Mesendoderm (in vitro differentiated cells): ENCODE results near the gene RPL35.

Experiments
- DNase-seq: peaks from one replicate; pipeline ENCODE4 v3.0.0; 2013
- H2AK5ac ChIP-seq: 2 replicates; pipeline ENCODE4 v1.6.1; 2013; ENCODE audit warnings: low read length, inconsistent platforms
- H2BK120ac ChIP-seq: 2 replicates; pipeline ENCODE4 v1.6.1; 2013; ENCODE audit warnings: low read depth, mild to moderate bottlenecking, low read length, moderate library complexity, mixed read lengths
- H2BK15ac ChIP-seq: replicated peaks from 2 replicates; pipeline ENCODE4 v1.6.1; 2013; ENCODE audit warnings: low read depth, mild to moderate bottlenecking, moderate library complexity
- H2BK5ac ChIP-seq: 2 replicates; pipeline ENCODE4 v1.6.1; 2013; ENCODE audit warnings: low read length, inconsistent platforms
- H3K18ac ChIP-seq: 2 replicates; pipeline ENCODE4 v1.6.1; 2013; ENCODE audit warnings: mild to moderate bottlenecking, low read length, mixed read lengths
- H3K23ac ChIP-seq: one replicate; pipeline ENCODE4 v1.6.1; 2013; ENCODE audit warnings: low read length
- H3K27ac ChIP-seq: 2 replicates; pipeline ENCODE4 v1.5.1; 2013; ENCODE audit warnings: low read depth, mild to moderate bottlenecking, inconsistent platforms, low read length, moderate library complexity
- H3K27me3 ChIP-seq: 2 replicates; pipeline ENCODE4 v1.6.1; 2013; ENCODE audit warnings: low read length, control low read depth, mild to moderate bottlenecking, inconsistent platforms; ENCODE audit not compliant: insufficient read depth, poor library complexity
- H3K36me3 ChIP-seq: 2 replicates; pipeline ENCODE4 v1.6.1; 2013; ENCODE audit warnings: low read length, inconsistent platforms; ENCODE audit not compliant: control insufficient read depth, insufficient read depth
- H3K4ac ChIP-seq: one replicate; pipeline ENCODE4 v1.6.1; 2013; ENCODE audit warnings: low read depth, mild to moderate bottlenecking, low read length, moderate library complexity
- H3K4me1 ChIP-seq: 2 replicates; pipeline ENCODE4 v1.6.1; 2013; ENCODE audit warnings: low read depth, low read length, inconsistent platforms; ENCODE audit not compliant: control insufficient read depth
- H3K4me2 ChIP-seq: 2 replicates; pipeline ENCODE4 v1.6.1; 2013; ENCODE audit warnings: low read length
- H3K4me3 ChIP-seq: 2 replicates; pipeline ENCODE4 v1.5.1; 2013; ENCODE audit warnings: mild to moderate bottlenecking, low read length
- H3K56ac ChIP-seq: one replicate; pipeline ENCODE4 v1.6.1; 2013; ENCODE audit warnings: low read length
- H3K79me1 ChIP-seq: 2 replicates; pipeline ENCODE4 v1.6.1; 2013; ENCODE audit warnings: low read length, inconsistent platforms
- H3K79me2 ChIP-seq: 2 replicates; pipeline ENCODE4 v1.6.1; 2013; ENCODE audit warnings: mild to moderate bottlenecking, low read length; ENCODE audit not compliant: control insufficient read depth, insufficient read depth
- H3K9ac ChIP-seq: 2 replicates; pipeline ENCODE4 v1.6.1; 2013; ENCODE audit warnings: low read length, inconsistent platforms
- H4K5ac ChIP-seq: one replicate; pipeline ENCODE4 v1.6.1; 2013; ENCODE audit warnings: low read length
- H4K8ac ChIP-seq: one replicate; pipeline ENCODE4 v1.6.1; 2013; ENCODE audit warnings: low read depth, mild to moderate bottlenecking, control low read depth, low read length, moderate library complexity
- WGBS: extraction: QIAGEN DNeasy Blood & Tissue Kit; methylation state at CpG from one replicate; pipeline ENCODE4 v1.1.7; 2013; ENCODE audit warnings: low lambda C conversion rate, missing lambda C conversion rate; ENCODE audit not compliant: insufficient coverage; ENCODE audit errors: extremely low coverage; 5-methylcytosine and 5-hydroxymethylcytosine counted together

RPL35 gene

GRCh38 chr9:124863371-124863871, 1.7 kb upstream of the RPL35 start:
- peaks cover 39% of the 10 kb centered on the region for H3K79me2 ChIP-seq
- no CpG with 5 or more reads among the region's 7 CpGs for whole genome bisulfite sequencing
- H3K9ac ChIP-seq: no peak overlapping the region
- H4K5ac ChIP-seq: no peak overlapping the region
- peaks cover 7% of the 10 kb centered on the region for H3K4me1 ChIP-seq
- no peaks in the 10 kb centered on the region for H3K27me3 ChIP-seq
- no peak overlapping the region for H4K8ac ChIP-seq
- peaks cover 15% of the 10 kb centered on the region for H3K79me1 ChIP-seq
- no peak for DNase-seq
- H2BK5ac ChIP-seq: no peak overlapping the region
- no peak overlapping the region for H3K4me3 ChIP-seq
- no peak overlapping the region for H3K4ac ChIP-seq
- H3K4me2 ChIP-seq: no peak overlapping the region
- H3K36me3 ChIP-seq: peaks cover 22% of the 10 kb centered on the region
- no peak overlapping the region for H2BK15ac ChIP-seq
- H2BK120ac ChIP-seq: no peak overlapping the region
- no peak overlapping the region for H3K23ac ChIP-seq
- H2AK5ac ChIP-seq: no peak overlapping the region
- H3K56ac ChIP-seq: peak overlapping the region; percentile 17
- no peak overlapping the region for H3K27ac ChIP-seq
- H3K18ac ChIP-seq: no peak overlapping the region

GRCh38 chr9:124860582-124861341, 995 bp downstream of the RPL35 start:
- Histone ChIP-seq H3K27ac (no peak overlapping the region), H3K56ac (peak overlapping the region; percentile 98), H4K5ac (no peak overlapping the region), H2AK5ac (peak overlapping the region; percentile 8), H3K27me3 (no peaks in the 10 kb centered on the region), H3K9ac (peak overlapping the region; percentile 98), H3K4me2 (peak overlapping the region; percentile 99), H3K4me3 (peak overlapping the region; percentile 95), H2BK15ac (no peak overlapping the region), H3K79me2 (peaks cover 34% of the 10 kb centered on the region), H3K18ac (no peak overlapping the region), H4K8ac (no peak overlapping the region), H3K4ac (peak overlapping the region; percentile 93), H2BK120ac (no peak overlapping the region), H3K36me3 (peaks cover 32% of the 10 kb centered on the region), H2BK5ac (peak overlapping the region; percentile 11), H3K4me1 (peaks cover 4% of the 10 kb centered on the region), H3K79me1 (peaks cover 18% of the 10 kb centered on the region), H3K23ac (peak overlapping the region; percentile 32)
- no CpG with 5 or more reads among the region's 12 CpGs for WGBS
- no peak for DNase-seq

GRCh38 chr9:124859803-124860581, 1.8 kb downstream of the RPL35 start:
- no peak overlapping the region for H2BK120ac ChIP-seq
- H2AK5ac ChIP-seq: no peak overlapping the region
- H4K8ac ChIP-seq: no peak overlapping the region
- H3K4me1 ChIP-seq: peaks cover 4% of the 10 kb centered on the region
- H4K5ac ChIP-seq: no peak overlapping the region
- no peak overlapping the region for H2BK15ac ChIP-seq
- no peak overlapping the region for H2BK5ac ChIP-seq
- peaks cover 32% of the 10 kb centered on the region for H3K36me3 ChIP-seq
- H3K4me2 ChIP-seq: peak overlapping the region; percentile 99
- H3K9ac ChIP-seq: peak overlapping the region; percentile 98
- peaks cover 34% of the 10 kb centered on the region for H3K79me2 ChIP-seq
- no peak overlapping the region for H3K18ac ChIP-seq
- H3K27ac ChIP-seq: no peak overlapping the region
- H3K79me1 ChIP-seq: peaks cover 18% of the 10 kb centered on the region
- no CpG with 5 or more reads among the region's 10 CpGs for WGBS
- H3K27me3 ChIP-seq: no peaks in the 10 kb centered on the region
- H3K56ac ChIP-seq: peak overlapping the region; percentile 98
- H3K23ac ChIP-seq: peak overlapping the region; percentile 35
- DNase-seq: no peak
- H3K4ac ChIP-seq: no peak overlapping the region
- peak overlapping the region; percentile 95 for H3K4me3 ChIP-seq

- Histone ChIP-seq H3K9ac (no peak overlapping the region), H4K5ac (no peak overlapping the region), H3K4me3 (no peak overlapping the region), H2BK120ac (no peak overlapping the region), H3K4ac (no peak overlapping the region), H3K56ac (peak overlapping the region; percentile 50), H3K18ac (no peak overlapping the region), H3K27me3 (no peaks in the 10 kb centered on the region), H3K36me3 (peaks cover 32% of the 10 kb centered on the region), H3K27ac (no peak overlapping the region), H3K23ac (no peak overlapping the region), H2AK5ac (no peak overlapping the region), H4K8ac (no peak overlapping the region), H2BK15ac (no peak overlapping the region), H3K79me2 (peaks cover 34% of the 10 kb centered on the region), H2BK5ac (no peak overlapping the region), H3K79me1 (peaks cover 18% of the 10 kb centered on the region), H3K4me2 (no peak overlapping the region), H3K4me1 (peaks cover 4% of the 10 kb centered on the region)
- no peak for DNase-seq
- no CpG with 5 or more reads among the region's 9 CpGs for WGBS
These were observed 3.3 kb downstream of the RPL35 start for GRCh38 chr9:124858330-124859046.

- H2BK120ac ChIP-seq: no peak overlapping the region
- peaks cover 32% of the 10 kb centered on the region for H3K36me3 ChIP-seq
- H4K8ac ChIP-seq: no peak overlapping the region
- no peak overlapping the region for H3K23ac ChIP-seq
- DNase-seq: no peak
- no CpG with 5 or more reads among the region's 24 CpGs for WGBS
- H3K4me1 ChIP-seq: peaks cover 4% of the 10 kb centered on the region
- H2BK15ac ChIP-seq: no peak overlapping the region
- H3K18ac ChIP-seq: no peak overlapping the region
- H3K27me3 ChIP-seq: no peaks in the 10 kb centered on the region
- no peak overlapping the region for H2BK5ac ChIP-seq
- H3K4me2 ChIP-seq: no peak overlapping the region
- H2AK5ac ChIP-seq: no peak overlapping the region
- no peak overlapping the region for H3K4me3 ChIP-seq
- peaks cover 18% of the 10 kb centered on the region for H3K79me1 ChIP-seq
- H4K5ac ChIP-seq: no peak overlapping the region
- H3K4ac ChIP-seq: no peak overlapping the region
- H3K56ac ChIP-seq: no peak overlapping the region
- H3K27ac ChIP-seq: no peak overlapping the region
- no peak overlapping the region for H3K9ac ChIP-seq
- peaks cover 34% of the 10 kb centered on the region for H3K79me2 ChIP-seq
These were observed 4.1 kb downstream of the RPL35 start for GRCh38 chr9:124857533-124858162.
